Activated naive CD8-positive, alpha-beta T cell treated with anti-CD3 and anti-CD28 coated beads, Interleukin-2, amount 10 ng/mL, durations not matched to agents 7 days and 5 days (primary cell): ENCODE measurements around the gene NRF1. TPM values are rescaled to one million over a fixed set of nuclear protein-coding genes. Genes with fewer than 3 reads are reported as not detected.
A peak's percentile ranks its signal among the peaks of the same experiment; 100 is the strongest.
"Not testable (repeated sequence)": the region's sequence is repeated elsewhere in the genome, so short reads cannot be mapped to it uniquely, and the experiment has no call there.

ENCODE experiments used
- ATAC-seq: fragments of 150-1000 bp; cut with Tn5 transposase; one replicate; pipeline ENCODE4 v1.10.0; 2021; ENCODE audit warnings: low read depth, moderate library complexity
- POLR2A ChIA-PET: fragments of 350-600 bp; sonication (Branson Sonifier 250); formaldehyde crosslinking; loops from one replicate; lab custom pipeline; 2021; ENCODE audit warnings: antibody characterized with exemption; lab: Charles Lee
- DNase-seq: peaks from one replicate; pipeline ENCODE4 v3.0.0; 2021
- H3K27ac Mint-ChIP-seq: one replicate; pipeline ENCODE4 v1.8.0; 2022; ENCODE audit warnings: mild to moderate bottlenecking, mixed read lengths
- H3K27me3 Mint-ChIP-seq: one replicate; pipeline ENCODE4 v1.8.0; 2022; ENCODE audit warnings: mild to moderate bottlenecking, moderate library complexity, mixed read lengths
- H3K36me3 Mint-ChIP-seq: one replicate; pipeline ENCODE4 v1.8.0; 2021; ENCODE audit warnings: mild to moderate bottlenecking, mixed read lengths
- H3K4me1 Mint-ChIP-seq: one replicate; pipeline ENCODE4 v1.8.0; 2021; ENCODE audit warnings: mixed read lengths
- H3K4me3 Mint-ChIP-seq: one replicate; pipeline ENCODE4 v1.8.0; 2022; ENCODE audit warnings: mild to moderate bottlenecking, moderate library complexity, mixed read lengths
- H3K9me3 Mint-ChIP-seq: one replicate; pipeline ENCODE4 v1.8.0; 2021; ENCODE audit warnings: mixed read lengths
- total RNA-seq, 2 experiments: library from RNA; stranded (reverse); gene quantifications; one replicate each; pipeline ENCODE4 v1.2.3, GENCODE V29; 2021

NRF1 gene
- total RNA-seq, 2 experiments from 2014 or later = 32.5 to 33.6 TPM

DNA sequence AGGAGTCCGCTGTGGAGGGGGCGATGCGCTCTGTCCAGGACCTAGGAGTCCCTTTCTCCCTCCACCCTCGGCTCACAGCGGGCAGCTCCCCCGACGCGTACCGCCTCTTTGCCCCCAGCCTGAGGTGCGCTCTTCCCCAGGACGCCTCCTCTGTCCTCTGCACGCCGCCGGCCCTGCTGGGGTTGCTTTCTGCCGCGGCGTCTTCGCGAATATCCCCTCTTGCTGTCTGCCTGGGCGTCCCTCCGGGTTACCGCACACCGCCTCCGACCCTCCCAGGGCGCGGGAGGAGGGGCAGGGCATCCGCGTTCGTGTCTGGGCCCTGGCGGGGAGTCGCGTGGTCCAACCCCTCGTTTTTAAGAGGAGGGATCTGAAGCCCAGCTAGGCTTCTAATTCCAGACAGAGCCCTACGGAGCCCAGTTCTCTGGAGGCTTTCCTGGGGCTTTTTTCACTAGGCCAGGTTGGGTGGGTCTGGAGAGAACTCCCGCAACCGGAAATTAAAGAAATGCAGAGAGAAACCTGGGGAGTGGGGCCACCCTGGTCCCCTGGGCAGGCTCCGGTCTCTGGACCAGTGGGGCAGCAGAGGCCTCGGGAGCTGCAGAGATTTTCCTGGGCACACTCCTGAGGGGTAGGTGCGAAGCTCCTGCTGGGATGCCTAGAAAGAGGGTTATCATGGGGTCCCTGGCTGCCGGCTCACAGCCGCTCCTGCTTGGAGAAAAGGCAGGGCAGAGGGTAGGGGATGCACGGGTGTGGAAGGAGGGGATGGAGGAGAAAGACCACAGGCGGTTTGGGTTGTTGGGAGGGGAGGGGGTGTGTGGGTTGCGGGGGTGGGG, 174.4 kb downstream of the NRF1 start:
- POLR2A ChIA-PET = interaction anchor here (0.6 kb wide), 1 partner anchor 655 kb away, joined by 3 read pairs; the partner anchor contains the start of gene CEP41
- H3K36me3 Mint-ChIP-seq = no peaks in the 10 kb centered on the region
- H3K9me3 Mint-ChIP-seq = no peaks in the 10 kb centered on the region
- H3K4me1 Mint-ChIP-seq = peaks cover 31% of the 10 kb centered on the region
- H3K27me3 Mint-ChIP-seq = peaks cover 67% of the 10 kb centered on the region
- H3K27ac Mint-ChIP-seq = no peak overlapping the region
- ATAC-seq (peak; percentile 15), DNase-seq (no peak)
- H3K4me3 Mint-ChIP-seq = peak overlapping the region; percentile 52

DNA sequence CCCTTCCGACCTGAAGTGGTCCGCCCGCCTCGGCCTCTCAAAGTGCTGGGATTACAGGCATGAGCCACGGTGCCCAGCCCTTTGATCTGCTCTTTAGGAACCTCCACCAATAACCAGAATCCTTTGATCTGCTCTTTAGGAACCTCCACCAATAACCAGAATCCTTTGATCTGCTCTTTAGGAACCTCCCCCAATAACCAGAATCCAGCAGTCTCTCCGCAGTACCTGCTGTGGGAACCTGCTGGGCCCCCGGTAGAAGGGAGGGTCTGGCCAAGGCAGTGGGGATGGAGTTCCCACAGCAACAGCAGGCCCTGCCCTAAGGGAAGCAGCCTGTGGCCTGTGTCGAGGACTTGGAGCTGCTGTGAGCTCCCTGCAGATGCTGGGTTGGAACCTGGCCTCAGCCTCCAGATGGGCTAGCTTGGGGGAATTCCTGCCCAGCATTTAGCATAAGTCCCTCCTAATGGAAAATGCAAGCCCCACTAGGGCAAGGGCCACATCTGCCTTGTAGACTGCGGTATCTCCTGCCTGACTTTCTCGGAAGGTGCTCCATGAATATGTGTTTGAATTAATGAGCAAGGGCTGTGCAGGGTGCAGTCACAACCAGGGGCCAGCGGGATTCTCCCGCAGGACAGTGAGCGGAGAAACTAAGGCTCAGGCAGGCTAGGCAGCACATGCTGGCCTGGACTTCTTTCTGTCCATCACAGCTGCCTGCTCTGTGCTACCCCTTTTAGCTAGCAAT, 175.5 kb downstream of the NRF1 start:
- Mint-ChIP-seq H3K27ac (no peak overlapping the region), H3K27me3 (peaks cover 63% of the 10 kb centered on the region), H3K4me1 (peaks cover 22% of the 10 kb centered on the region), H3K9me3 (no peaks in the 10 kb centered on the region), H3K4me3 (peak overlapping the region; percentile 47), H3K36me3 (no peaks in the 10 kb centered on the region)
- ATAC-seq (no peak), DNase-seq (no peak)
- POLR2A ChIA-PET = no interaction called here

DNA sequence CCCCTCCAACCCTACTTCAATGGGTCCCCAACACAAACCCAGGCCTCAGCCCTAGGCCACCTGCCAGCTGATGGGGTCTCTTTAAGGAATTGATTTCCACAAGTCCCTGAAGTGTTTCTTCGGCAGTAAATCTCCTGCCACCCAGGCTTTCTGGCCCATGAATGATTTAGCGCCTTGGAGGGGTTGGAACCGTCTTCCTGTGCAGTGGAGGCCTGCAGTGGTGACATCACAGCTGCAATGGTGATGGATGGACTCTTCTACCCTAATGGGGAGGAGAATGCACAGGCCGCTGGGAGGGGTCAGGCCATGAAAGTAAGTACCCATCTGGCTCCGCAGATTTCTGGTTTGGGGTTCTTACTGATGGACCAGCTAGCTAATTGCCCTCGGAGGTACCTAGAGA, 177.5 kb downstream of the NRF1 start:
- H3K27ac Mint-ChIP-seq = no peak overlapping the region
- H3K4me3 Mint-ChIP-seq = no peak overlapping the region
- ATAC-seq (no peak), DNase-seq (no peak)
- no peaks in the 10 kb centered on the region for H3K36me3 Mint-ChIP-seq
- POLR2A ChIA-PET = no interaction called here
- peaks cover 9% of the 10 kb centered on the region for H3K4me1 Mint-ChIP-seq
- H3K27me3 Mint-ChIP-seq = peaks cover 43% of the 10 kb centered on the region
- H3K9me3 Mint-ChIP-seq = no peaks in the 10 kb centered on the region

DNA sequence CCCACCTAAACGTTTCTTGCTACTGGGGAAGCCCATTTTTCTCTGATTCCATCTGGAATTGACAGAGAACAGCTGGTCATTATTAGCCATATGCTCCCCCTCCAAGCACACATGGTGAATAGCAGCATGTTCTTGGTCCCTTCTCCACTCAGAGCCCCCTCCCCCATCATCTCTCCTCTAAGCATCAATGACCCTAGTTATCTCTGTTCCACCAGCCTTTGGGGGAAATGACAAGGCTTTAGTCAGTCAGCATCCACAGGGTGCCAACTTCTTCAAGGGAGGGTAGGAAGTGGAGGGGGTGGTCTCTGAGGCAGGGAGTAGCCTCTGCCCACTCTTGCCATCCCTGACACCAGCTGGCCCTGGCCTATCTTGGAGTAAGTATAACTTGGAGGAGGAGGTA, 178.1 kb downstream of the NRF1 start:
- no peak overlapping the region for H3K4me3 Mint-ChIP-seq
- peaks cover 9% of the 10 kb centered on the region for H3K4me1 Mint-ChIP-seq
- no peaks in the 10 kb centered on the region for H3K9me3 Mint-ChIP-seq
- peaks cover 37% of the 10 kb centered on the region for H3K27me3 Mint-ChIP-seq
- DNase-seq = no peak
- H3K27ac Mint-ChIP-seq = no peak overlapping the region
- ATAC-seq = no peak
- POLR2A ChIA-PET = no interaction called here
- no peaks in the 10 kb centered on the region for H3K36me3 Mint-ChIP-seq

DNA sequence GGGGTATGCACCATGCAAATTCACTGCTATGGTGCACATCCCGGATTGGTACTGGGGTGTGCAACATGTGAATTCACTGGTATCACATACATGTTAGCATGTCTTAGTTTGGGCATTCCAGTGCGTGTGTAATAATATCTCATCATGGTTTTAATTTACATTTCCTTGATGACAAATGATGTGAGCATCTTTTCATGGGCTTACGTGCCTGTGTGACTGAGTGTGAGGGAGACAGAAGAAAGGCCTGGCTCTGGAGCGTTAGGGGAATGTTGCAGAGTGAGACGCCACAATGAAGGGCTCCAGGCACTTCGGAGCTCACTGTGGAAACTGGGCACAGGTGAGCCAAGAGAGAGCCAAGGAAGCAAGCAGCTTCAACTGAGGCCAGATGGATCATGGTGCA, 178.6 kb downstream of the NRF1 start:
- POLR2A ChIA-PET = no interaction called here
- DNase-seq = no peak
- H3K9me3 Mint-ChIP-seq = no peaks in the 10 kb centered on the region
- no peak for ATAC-seq
- H3K27ac Mint-ChIP-seq = no peak overlapping the region
- no peak overlapping the region for H3K4me3 Mint-ChIP-seq
- peaks cover 8% of the 10 kb centered on the region for H3K4me1 Mint-ChIP-seq
- H3K36me3 Mint-ChIP-seq = no peaks in the 10 kb centered on the region
- peaks cover 32% of the 10 kb centered on the region for H3K27me3 Mint-ChIP-seq

DNA sequence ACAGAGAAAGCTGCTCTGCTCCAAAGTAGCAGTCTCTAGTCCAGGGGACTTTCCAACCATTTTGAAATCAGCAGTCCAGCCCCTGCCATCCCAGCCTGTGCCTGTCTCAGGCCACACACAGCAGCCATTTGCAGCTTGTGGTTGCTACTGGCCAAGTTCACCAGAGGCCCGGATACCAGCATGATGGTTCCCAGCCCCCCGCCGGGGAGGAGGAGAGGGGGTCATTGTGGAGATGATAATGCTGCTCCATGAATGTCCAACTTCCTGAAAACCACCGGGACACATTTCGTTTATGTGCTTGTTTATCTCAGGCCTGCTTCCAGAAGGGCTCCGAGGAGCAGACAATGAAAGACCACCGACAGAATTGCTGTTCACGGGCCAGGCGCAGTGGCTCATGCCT, 181.2 kb downstream of the NRF1 start:
- no peak for ATAC-seq
- Mint-ChIP-seq H3K27ac (no peak overlapping the region), H3K9me3 (no peaks in the 10 kb centered on the region), H3K4me1 (no peaks in the 10 kb centered on the region), H3K4me3 (no peak overlapping the region), H3K27me3 (peaks cover 6% of the 10 kb centered on the region), H3K36me3 (no peaks in the 10 kb centered on the region)
- POLR2A ChIA-PET = no interaction called here
- DNase-seq = no peak

DNA sequence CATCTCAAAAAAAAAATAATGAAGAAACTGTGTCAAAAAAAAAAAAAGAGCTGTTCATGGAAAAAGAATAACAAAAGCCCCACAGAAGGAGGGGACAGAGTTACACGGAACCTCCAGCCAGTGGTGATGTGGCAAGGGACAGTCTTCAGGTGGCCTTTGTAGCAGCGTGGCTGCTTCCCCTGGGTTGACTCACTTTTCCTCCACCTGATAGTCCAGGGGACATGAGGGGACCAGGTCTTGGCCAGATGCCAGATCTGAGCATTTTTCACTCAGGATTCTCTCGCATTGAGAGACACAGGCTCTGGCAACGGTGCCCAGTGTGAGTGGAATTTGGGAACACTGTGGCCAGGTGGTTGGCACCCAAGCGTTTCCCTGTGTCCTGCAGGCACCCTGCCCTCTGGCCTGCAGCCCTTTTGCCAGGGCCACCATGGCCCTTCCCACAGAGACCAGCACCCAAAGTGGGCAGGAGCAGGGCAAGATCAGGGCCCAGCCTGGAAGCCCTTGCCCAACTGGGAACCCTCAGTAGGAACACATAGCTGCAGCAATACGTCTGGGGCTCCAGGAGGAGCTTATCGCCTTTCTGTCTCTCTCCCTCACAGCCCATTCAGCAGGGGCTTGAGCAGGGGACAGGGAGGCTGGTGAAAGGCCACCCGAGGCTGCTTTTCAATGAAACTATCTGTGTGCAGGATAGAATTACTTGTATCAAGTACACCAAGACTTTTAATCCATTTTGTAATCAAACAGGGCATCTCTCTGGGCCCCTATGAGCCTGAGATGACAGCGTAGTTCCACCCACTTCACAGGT, 182.2 kb downstream of the NRF1 start:
- DNase-seq = peak; percentile 19
- H3K36me3 Mint-ChIP-seq = no peaks in the 10 kb centered on the region
- POLR2A ChIA-PET = interaction anchor here (0.5 kb wide), 1 partner anchor 10 kb away, joined by 4 read pairs; no protein-coding TSS in a partner anchor
- ATAC-seq = no peak
- no peak overlapping the region for H3K4me3 Mint-ChIP-seq
- H3K27me3 Mint-ChIP-seq = peaks cover 5% of the 10 kb centered on the region
- H3K27ac Mint-ChIP-seq = no peak overlapping the region
- no peaks in the 10 kb centered on the region for H3K4me1 Mint-ChIP-seq
- H3K9me3 Mint-ChIP-seq = no peaks in the 10 kb centered on the region

DNA sequence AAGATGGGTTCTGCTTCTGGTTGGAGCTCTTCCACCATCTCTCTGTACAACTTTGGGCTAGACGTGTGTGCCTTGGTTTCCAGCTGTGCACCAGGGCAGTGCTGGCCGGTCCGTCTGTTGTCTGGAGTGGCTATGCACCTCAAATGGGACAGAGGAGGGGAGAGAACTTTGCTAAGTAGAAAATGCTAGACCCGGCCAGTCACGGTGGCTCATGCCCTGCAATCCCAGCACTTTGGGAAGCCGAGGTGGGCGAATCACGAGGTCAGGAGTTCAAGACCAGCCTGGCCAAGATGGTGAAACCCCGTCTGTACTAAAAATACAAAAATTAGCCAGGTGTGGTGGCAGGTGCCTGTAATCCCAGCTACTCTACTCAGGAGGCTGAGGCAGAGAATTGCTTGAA, 182.9 kb downstream of the NRF1 start:
- H3K27ac Mint-ChIP-seq, H3K4me1 Mint-ChIP-seq, POLR2A ChIA-PET, H3K27me3 Mint-ChIP-seq, H3K36me3 Mint-ChIP-seq, ATAC-seq, H3K9me3 Mint-ChIP-seq, H3K4me3 Mint-ChIP-seq: not testable (repeated sequence)
- peak; percentile 17 for DNase-seq

DNA sequence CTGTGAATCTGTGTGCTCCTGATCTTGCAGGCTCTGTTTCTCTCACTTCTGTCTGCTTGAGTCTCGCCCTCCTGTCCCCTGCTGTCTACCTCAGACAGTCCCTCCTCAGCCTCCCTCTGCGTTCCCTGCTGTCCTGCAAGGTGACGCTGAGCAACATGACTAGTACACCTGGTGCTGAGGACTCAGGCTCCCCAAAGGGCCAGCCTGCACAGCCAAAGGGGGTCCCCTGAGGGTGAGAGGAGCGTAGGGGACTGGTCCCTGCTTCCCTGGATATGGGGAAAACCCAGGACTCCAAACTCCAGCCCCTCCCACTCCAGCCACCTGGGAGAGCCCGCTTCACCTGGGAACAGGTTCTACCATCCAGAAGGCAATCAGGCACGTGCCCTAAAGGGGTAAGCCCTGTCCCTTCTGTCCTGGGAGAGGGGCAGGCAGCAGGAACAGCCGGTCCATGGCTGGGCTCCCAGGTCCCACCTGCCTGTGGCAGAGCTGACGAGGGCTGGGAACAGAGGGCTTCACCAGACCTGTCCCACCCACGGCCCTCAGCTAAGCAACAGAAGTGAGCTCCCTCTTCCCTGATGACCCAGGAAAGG, 184.8 kb downstream of the NRF1 start:
- ATAC-seq = no peak
- H3K36me3 Mint-ChIP-seq = no peaks in the 10 kb centered on the region
- peaks cover 4% of the 10 kb centered on the region for H3K27me3 Mint-ChIP-seq
- no peak overlapping the region for H3K27ac Mint-ChIP-seq
- H3K4me1 Mint-ChIP-seq = no peaks in the 10 kb centered on the region
- POLR2A ChIA-PET = no interaction called here
- peak; percentile 21 for DNase-seq
- H3K9me3 Mint-ChIP-seq = no peaks in the 10 kb centered on the region
- H3K4me3 Mint-ChIP-seq = no peak overlapping the region

DNA sequence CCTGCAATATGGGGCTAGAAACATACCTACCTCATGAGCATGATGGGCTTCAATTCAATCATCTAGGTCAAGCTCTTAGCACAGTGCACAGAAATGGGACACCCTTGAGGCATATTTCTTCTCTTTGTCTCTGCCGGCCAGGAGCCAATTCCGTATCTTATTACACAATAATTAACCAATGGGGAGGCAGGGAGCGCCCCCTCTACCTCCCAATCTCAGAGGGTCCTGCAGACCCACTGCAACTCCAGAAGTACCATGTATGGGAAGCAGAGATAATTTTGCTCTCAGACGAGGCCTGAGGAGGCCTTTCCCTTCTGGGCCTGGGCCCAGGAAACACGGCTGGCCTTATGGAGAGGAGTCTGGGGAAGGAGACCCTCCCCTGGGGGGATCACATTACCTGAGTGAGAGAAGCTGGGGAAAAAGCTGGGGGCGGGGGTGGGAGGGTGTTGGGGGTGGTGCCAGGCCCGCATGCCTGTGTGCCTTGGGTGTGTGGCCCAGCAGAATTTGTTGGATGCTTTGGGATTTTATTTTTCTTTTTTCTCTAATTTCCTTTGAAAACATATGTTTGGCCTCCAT, 185.8 kb downstream of the NRF1 start:
- no peaks in the 10 kb centered on the region for H3K36me3 Mint-ChIP-seq
- H3K4me3 Mint-ChIP-seq = no peak overlapping the region
- DNase-seq (no peak), ATAC-seq (no peak)
- POLR2A ChIA-PET = no interaction called here
- no peak overlapping the region for H3K27ac Mint-ChIP-seq
- H3K9me3 Mint-ChIP-seq = no peaks in the 10 kb centered on the region
- no peaks in the 10 kb centered on the region for H3K27me3 Mint-ChIP-seq
- no peaks in the 10 kb centered on the region for H3K4me1 Mint-ChIP-seq

DNA sequence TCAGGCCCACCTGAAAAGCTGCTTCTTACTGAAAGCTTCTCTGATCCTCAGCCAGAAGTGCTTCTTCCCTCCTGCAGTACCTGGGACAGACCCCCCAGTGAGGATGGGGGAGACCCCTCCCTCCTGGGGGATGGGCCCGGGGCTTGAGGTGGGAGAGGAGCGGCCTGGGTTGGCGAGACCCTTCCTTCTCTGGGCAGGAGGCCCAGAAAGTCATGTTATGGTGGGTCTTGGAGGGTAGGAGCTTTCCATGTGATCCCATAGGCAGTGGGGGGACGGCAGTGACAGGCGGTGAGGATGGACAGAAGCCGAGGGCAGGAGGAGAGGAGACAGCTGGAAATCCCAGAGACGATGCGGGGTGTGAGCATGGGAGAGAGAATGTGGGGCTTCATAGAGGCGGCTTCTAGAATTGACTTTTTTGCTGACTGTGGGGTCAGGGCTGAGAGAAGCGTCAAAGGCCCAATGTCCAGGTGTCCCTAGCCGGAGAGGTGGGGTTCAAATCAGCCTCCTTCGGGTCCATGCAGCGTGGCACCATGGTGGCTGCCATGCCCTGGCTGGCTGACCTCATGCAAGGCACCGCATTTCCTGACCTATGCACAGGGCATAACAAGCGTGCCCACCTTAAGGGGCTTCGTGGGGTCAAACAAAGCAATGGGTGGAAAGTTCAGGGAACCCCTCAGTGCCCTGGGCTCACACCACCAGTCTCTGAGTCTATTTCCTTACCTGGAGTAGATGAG, 187.3 kb downstream of the NRF1 start:
- Mint-ChIP-seq H3K36me3 (no peaks in the 10 kb centered on the region), H3K27ac (no peak overlapping the region), H3K9me3 (no peaks in the 10 kb centered on the region), H3K27me3 (no peaks in the 10 kb centered on the region), H3K4me1 (no peaks in the 10 kb centered on the region), H3K4me3 (no peak overlapping the region)
- no peak for DNase-seq
- ATAC-seq = no peak
- POLR2A ChIA-PET = no interaction called here

DNA sequence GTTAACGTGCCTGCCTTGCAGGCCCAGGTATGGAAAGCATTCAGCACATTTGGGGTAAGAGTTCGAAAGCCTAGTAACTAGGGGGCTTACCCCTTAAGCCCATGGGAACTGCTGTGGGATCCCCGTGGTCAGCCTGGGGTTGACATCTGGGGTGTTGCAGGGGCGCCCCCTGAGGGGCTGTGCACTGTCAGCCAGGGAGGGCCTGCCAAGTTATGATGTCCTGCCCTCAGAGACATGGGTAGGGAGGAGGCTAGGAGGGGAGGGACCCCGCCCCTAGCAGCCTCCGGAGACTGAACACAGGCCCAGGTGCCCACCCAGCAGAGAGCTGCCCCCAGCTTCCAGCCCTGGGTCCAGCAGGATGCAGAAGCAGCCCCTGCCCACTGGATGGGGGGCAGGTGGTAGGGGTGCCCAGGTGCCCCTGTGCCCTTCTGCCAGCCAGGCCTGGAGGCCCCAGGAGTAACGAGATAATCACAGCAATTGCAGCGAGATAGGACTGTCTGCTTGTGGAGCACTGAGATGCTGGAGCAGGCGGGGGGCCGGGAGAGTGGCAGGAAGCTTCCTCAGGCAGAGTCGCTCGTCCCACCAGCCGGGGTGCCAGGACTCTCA, 187.9 kb downstream of the NRF1 start:
- Mint-ChIP-seq H3K4me3 (no peak overlapping the region), H3K9me3 (no peaks in the 10 kb centered on the region), H3K36me3 (no peaks in the 10 kb centered on the region), H3K27ac (no peak overlapping the region), H3K4me1 (no peaks in the 10 kb centered on the region), H3K27me3 (no peaks in the 10 kb centered on the region)
- POLR2A ChIA-PET = no interaction called here
- DNase-seq (no peak), ATAC-seq (no peak)
